NCI-H1105 treated with DMSO at 0.1 percent for 48 hours (cell line): ENCODE data around the gene TBX1.
A peak's percentile ranks its signal among the peaks of the same experiment; 100 is the strongest.

ENCODE experiments used
- DNase-seq: peaks from one replicate; lab custom pipeline; 2025; lab: John Stamatoyannopoulos, UW

The TBX1 gene

GRCh38 chr22:19760058-19760950 is at the start of gene TBX1:
TBX1 (plus strand) TSS chr22:19760778; CDS start chr22:19760844, 66 bp downstream.
- no peak for DNase-seq

- no peak for DNase-seq
Observed at GRCh38 chr22:19713245-19713644, 47.3 kb upstream of the TBX1 start.

GRCh38 chr22:19713650-19714311 is 46.8 kb upstream of the TBX1 start:
- DNase-seq: no peak

- DNase-seq: no peak
Observed at GRCh38 chr22:19714312-19715187, 46.0 kb upstream of the TBX1 start, which contains the start of gene SEPTIN5. SEPTIN5 (plus strand) TSS chr22:19714503; CDS start chr22:19714589, 86 bp downstream.

GRCh38 chr22:19715188-19715930 is 45.2 kb upstream of the TBX1 start:
- DNase-seq: no peak

GRCh38 chr22:19716041-19716828 is 44.3 kb upstream of the TBX1 start:
- no peak for DNase-seq

- no peak for DNase-seq
Observed at GRCh38 chr22:19716829-19717105, 43.8 kb upstream of the TBX1 start.

- DNase-seq: no peak
Observed at GRCh38 chr22:19717181-19717580, 43.4 kb upstream of the TBX1 start.

GRCh38 chr22:19717691-19718455 is 42.7 kb upstream of the TBX1 start:
- peak; percentile 35 for DNase-seq

GRCh38 chr22:19718456-19719049 is 42.0 kb upstream of the TBX1 start:
- no peak for DNase-seq

GRCh38 chr22:19719050-19719482 is 41.5 kb upstream of the TBX1 start:
- no peak for DNase-seq

GRCh38 chr22:19719488-19720021 is 41.0 kb upstream of the TBX1 start:
- DNase-seq: no peak

- DNase-seq: no peak
Observed at GRCh38 chr22:19720150-19720827, 40.3 kb upstream of the TBX1 start.

GRCh38 chr22:19720999-19721329 is 39.6 kb upstream of the TBX1 start:
- DNase-seq: no peak

GRCh38 chr22:19721330-19722177 is 39.0 kb upstream of the TBX1 start:
- no peak for DNase-seq

GRCh38 chr22:19722178-19722981 is 38.2 kb upstream of the TBX1 start:
- no peak for DNase-seq

- no peak for DNase-seq
Observed at GRCh38 chr22:19722982-19723231, 37.7 kb upstream of the TBX1 start.
